HCT116 (cell line): Measurements from ENCODE around the gene CFAP77.

Experiments
- ATF3 ChIP-seq: IDR thresholded peaks from 2 replicates; pipeline ENCODE4 v1.6.1; 2012
- CEBPB ChIP-seq: IDR thresholded peaks from 2 replicates; pipeline ENCODE4 v1.6.1; 2012; ENCODE audit warnings: low read depth
- CTCF ChIP-seq, 3 experiments: fragments of 200-600 bp in 1 of 3; sonication (generic) in 1 of 3; IDR thresholded peaks in 2 of 3; conservative IDR thresholded peaks in 1 of 3; 2 replicates each; pipeline ENCODE4 v1.5.1; 2012 to 2017; ENCODE audit warnings: low read depth in 2 of 3, low read length in 2 of 3, antibody characterized with exemption in 1 of 3, borderline replicate concordance in 1 of 3, control low read depth in 1 of 3, mild to moderate bottlenecking in 1 of 3, mixed read lengths in 1 of 3, mixed run types in 1 of 3, moderate library complexity in 1 of 3; ENCODE audit not compliant: insufficient read depth in 1 of 3
- EZH2 ChIP-seq: fragments of 200-600 bp; sonication (generic); IDR thresholded peaks from 2 replicates; pipeline ENCODE4 v1.6.1; 2017; ENCODE audit warnings: antibody characterized with exemption, mixed run types
- MAX ChIP-seq: IDR thresholded peaks from 2 replicates; pipeline ENCODE4 v1.6.1; 2012
- POLR2A ChIP-seq: IDR thresholded peaks from 2 replicates; pipeline ENCODE4 v1.7.0; 2011; ENCODE audit warnings: borderline replicate concordance; ENCODE audit not compliant: insufficient read depth, insufficient read length; ENCODE audit errors: extremely low read depth
- POLR2AphosphoS5 ChIP-seq: IDR thresholded peaks from 2 replicates; pipeline ENCODE4 v1.6.1; 2011; ENCODE audit warnings: mild to moderate bottlenecking, low read depth, low read length, moderate library complexity
- RAD21 ChIP-seq: IDR thresholded peaks from 2 replicates; pipeline ENCODE4 v1.6.1; 2012; ENCODE audit warnings: low read depth, mild to moderate bottlenecking
- ZNF274 ChIP-seq: fragments of 200-500 bp; sonication (Bioruptor generic); IDR thresholded peaks from 2 replicates; pipeline ENCODE4 v1.6.1; 2014; ENCODE audit warnings: mild to moderate bottlenecking, low read depth, low read length, inconsistent platforms

- no peak for TF ChIP-seq ATF3
- TF ChIP-seq CTCF (IDR thresholded peaks at IDR 0.05 in 2 of 3, conservative IDR thresholded peaks at IDR 0.05 in 1 of 3; ENCODE audit: borderline replicate concordance in 1 of 3, insufficient read depth in 1 of 3, low read depth in 2 of 3, low read length in 2 of 3): no peak
- TF ChIP-seq RAD21: no peak
- TF ChIP-seq POLR2A: no peak
- TF ChIP-seq ZNF274: no peak
- TF ChIP-seq MAX: no peak
- no peak for TF ChIP-seq EZH2
- no peak for TF ChIP-seq POLR2AphosphoS5
- no peak for TF ChIP-seq CEBPB
These were observed 162.0 kb downstream of the CFAP77 start for GRCh38 chr9:132571806-132572600.
